ENCODE measurements around the gene ZBTB44.
"Not testable (repeated sequence)": the region's sequence is repeated elsewhere in the genome, so short reads cannot be mapped to it uniquely, and the experiment has no call there.

The ZBTB44 gene

DNA sequence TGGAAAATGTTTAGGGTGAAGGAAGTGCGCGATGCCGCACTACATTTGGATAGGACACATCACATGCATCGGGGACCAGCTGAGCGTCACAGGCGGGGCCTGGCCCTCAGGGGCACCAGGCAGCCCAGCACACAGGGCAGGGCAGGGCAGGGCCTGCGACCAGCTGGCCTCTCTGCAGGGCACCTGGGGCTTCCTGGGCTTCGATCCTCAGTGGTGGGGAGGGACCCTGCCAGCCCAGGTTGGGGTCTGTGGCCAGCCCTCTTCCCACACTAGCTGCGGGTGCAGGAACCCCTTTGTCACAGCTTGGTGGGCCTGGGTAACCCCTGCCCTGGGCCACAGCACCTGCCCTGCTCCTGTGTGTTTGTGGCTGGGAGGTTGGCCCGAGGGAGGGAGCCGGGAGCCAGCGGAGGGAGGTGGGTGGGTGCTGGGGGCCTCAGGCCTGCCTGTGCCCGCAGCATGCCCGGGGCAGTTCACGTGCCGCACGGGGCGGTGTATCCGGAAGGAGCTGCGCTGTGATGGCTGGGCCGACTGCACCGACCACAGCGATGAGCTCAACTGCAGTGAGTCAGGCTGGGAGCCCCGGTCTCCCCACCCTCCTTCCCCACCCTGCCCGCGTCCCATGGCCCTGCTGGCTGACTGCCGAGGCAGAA lies 117.2 kb downstream of the ZBTB44 start:
- H3K4me3 ChIP-seq (ENCODE audit: low read depth, low read length) = no peak overlapping the region
- no peak for TF ChIP-seq CTCF (IDR thresholded peaks at IDR 0.05; ENCODE audit: borderline replicate concordance, insufficient read depth, low read depth, low read length)

DNA sequence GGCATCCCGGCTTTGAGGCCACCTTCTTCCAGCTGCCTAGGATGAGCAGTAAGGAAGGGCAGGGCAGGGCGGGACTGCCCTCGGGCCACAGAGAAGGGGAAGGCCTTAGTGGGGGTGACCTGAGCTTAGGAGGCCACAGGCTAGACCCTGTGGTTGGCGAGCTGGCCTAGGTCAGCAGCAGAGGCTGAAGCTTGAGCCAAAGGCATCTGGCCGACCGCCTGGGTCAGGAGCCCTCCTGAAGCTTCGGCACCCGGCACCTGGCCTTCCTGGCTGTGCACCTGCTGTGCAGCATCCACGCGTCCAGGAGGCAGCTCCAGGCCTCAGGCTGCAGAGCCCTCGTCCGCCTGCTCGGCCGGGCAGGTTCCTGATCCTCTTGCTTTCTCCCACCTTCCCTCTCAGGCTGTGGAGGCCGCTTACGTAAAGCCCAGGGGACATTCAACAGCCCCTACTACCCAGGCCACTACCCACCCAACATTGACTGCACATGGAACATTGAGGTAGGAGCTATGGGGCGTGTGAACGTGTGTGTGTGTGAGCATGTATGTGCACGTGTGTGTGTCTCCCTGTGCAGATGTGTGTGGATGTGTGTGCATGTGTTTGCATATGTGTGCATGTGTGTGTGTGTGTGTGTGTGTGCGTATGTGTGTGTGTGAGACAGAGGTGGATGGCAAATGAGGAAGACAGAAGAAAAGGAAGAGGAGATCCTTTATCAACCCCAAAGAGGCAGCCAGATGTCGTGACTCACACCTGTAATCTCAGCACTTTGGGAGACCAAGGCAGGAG lies 120.3 kb downstream of the ZBTB44 start:
- TF ChIP-seq CTCF (IDR thresholded peaks at IDR 0.05; ENCODE audit: borderline replicate concordance, insufficient read depth, low read depth, low read length) = no peak
- no peak overlapping the region for H3K4me3 ChIP-seq (ENCODE audit: low read depth, low read length)

DNA sequence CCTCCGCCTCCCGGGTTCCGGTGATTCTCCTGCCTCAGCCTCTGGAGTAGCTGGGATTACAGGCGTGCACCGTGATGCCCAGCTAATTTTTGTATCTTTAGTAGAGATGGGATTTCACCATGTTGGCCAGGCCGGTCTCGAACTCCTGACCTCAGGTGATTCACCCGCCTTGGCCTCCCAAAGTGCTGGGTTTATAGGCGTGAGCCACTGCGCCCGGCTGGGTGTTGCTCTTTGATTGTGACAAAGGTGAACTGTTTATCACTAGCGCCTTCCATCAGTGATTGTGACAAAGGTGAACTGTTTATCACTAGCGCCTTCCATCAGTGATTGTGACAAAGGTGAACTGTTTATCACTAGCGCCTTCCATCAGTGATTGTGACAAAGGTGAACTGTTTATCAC lies 121.2 kb downstream of the ZBTB44 start:
- H3K4me3 ChIP-seq (ENCODE audit: low read depth, low read length) = not testable (repeated sequence)

- TF ChIP-seq CTCF (IDR thresholded peaks at IDR 0.05; ENCODE audit: borderline replicate concordance, insufficient read depth, low read depth, low read length) = no peak
- H3K4me3 ChIP-seq (ENCODE audit: low read depth, low read length) = no peak overlapping the region
These were observed 121.9 kb downstream of the ZBTB44 start for GRCh38 chr11:130192845-130193267.

- TF ChIP-seq CTCF (IDR thresholded peaks at IDR 0.05; ENCODE audit: borderline replicate concordance, insufficient read depth, low read depth, low read length) = no peak
- H3K4me3 ChIP-seq (ENCODE audit: low read depth, low read length) = no peak overlapping the region
These were observed 122.8 kb downstream of the ZBTB44 start for GRCh38 chr11:130191896-130192295.

DNA sequence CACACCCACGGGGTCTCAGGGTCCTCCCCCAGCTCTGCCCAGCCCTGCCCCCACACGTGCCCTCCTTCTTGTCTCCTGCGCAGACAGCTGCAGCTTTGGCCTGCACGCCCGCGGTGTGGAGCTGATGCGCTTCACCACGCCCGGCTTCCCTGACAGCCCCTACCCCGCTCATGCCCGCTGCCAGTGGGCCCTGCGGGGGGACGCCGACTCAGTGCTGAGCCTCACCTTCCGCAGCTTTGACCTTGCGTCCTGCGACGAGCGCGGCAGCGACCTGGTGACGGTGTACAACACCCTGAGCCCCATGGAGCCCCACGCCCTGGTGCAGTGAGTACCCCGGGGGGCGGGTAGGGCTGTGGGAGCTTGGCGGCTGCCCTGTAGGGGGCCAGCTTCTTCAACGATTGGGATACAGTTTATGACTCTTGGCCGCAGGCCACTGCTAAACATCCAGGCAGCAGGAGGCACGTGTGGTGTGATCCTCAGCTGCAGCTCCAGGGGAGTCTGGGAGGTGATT lies 124.3 kb downstream of the ZBTB44 start:
- no peak for TF ChIP-seq CTCF (IDR thresholded peaks at IDR 0.05; ENCODE audit: borderline replicate concordance, insufficient read depth, low read depth, low read length)
- no peak overlapping the region for H3K4me3 ChIP-seq (ENCODE audit: low read depth, low read length)

GRCh38 chr11:130189492-130190210 lies 125.1 kb downstream of the ZBTB44 start:
- TF ChIP-seq CTCF (IDR thresholded peaks at IDR 0.05; ENCODE audit: borderline replicate concordance, insufficient read depth, low read depth, low read length) = no peak
- H3K4me3 ChIP-seq (ENCODE audit: low read depth, low read length) = no peak overlapping the region
